Stimulated activated CD4-positive, alpha-beta T cell treated with anti-CD3 and anti-CD28 coated beads, TNF-alpha, amount 100 ng/mL, for 4 hours (primary cell): Measurements from ENCODE around the gene PRADC1.
A peak's percentile ranks its signal among the peaks of the same experiment; 100 is the strongest.

Source experiments
- DNase-seq, 3 experiments: peaks; one replicate each; pipeline ENCODE4 v3.0.0-alpha.2; 2020; ENCODE audit warnings: low read depth in 3 of 3

Gene PRADC1

DNA sequence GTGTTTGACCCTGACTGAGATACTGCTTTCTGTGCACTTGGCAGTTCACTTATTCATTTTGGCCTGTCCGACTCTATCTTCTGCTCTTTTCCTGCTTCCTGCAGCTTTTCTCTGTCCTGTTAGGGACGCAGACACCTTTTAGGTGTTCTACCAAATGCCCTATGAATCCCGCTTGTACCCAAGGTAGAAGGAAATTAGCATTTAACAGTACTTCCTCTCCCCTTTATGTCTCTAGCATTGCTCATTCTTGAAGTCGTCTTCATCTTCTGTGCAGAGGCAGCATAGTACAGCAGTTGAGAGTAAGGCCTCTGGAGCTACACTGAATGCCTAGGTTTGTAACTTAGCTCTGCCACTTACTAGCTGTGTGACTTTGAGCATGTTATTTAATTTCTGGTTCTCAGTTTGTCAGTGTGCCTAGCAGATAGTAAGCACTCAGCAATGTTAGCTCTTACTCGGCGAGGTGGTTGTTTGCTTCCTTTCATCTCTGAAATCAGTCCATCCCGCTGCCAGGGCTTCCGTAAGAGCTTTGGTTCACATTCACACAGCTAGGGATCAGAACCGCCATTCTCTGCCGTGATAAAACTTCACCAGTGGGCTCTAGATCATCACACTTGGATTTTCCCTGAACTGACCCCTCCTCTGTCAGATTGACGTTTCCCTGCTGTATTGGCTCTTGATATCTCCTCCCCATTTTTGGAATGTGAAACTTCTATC is 2.4 kb upstream of the PRADC1 start:
- no peak for DNase-seq

DNA sequence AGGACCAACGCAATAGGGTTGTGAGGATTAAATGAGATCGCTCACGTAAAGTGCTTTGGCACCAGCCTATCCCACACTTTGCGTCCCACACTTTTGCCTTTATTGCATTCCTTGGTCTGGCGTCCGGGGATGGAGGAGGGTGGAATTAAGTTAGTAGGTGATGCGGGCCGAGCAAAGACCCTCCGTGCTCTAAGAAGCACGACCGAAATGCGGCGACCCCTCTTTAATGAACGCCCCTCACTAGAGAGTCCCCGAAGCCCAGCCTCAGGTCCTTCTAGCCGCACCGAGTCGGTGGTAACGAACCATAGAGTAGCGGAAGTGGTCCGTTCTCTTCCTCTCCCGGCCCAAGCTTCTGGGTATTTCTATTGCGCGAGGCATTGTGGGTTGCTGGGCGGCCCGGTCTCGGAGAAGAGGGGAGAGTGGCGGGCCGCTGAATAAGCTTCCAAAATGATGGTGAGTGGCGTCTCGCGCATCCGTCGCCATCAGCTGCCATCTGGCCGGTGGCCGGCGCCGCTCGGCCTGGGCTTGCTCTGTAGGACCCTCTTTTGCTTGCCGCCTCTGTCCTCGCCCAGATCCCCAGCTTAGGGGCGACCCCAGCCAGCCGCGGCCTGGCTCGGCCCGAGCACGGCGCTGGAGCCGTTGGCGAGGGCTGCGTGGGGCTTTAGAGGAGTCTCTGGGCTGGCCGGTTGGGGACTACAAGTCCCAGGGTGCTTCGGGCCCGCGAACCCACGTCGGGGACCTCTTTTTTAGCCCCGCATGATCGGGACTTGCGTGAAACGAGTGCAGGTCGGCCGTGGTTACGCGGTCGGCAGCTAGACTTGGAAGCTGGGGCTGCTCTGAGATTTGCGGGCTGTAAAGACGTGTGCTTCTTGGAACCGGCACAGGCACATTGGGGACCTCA is 1.1 kb upstream of the PRADC1 start, which contains the start of gene CCT7:
Gene CCT7 (plus strand): TSS at position 377 of the 901 bp plus-strand sequence. CDS start 71 bp downstream, at position 448.
- DNase-seq = peak; percentile 58 to 79 (median 74)

DNA sequence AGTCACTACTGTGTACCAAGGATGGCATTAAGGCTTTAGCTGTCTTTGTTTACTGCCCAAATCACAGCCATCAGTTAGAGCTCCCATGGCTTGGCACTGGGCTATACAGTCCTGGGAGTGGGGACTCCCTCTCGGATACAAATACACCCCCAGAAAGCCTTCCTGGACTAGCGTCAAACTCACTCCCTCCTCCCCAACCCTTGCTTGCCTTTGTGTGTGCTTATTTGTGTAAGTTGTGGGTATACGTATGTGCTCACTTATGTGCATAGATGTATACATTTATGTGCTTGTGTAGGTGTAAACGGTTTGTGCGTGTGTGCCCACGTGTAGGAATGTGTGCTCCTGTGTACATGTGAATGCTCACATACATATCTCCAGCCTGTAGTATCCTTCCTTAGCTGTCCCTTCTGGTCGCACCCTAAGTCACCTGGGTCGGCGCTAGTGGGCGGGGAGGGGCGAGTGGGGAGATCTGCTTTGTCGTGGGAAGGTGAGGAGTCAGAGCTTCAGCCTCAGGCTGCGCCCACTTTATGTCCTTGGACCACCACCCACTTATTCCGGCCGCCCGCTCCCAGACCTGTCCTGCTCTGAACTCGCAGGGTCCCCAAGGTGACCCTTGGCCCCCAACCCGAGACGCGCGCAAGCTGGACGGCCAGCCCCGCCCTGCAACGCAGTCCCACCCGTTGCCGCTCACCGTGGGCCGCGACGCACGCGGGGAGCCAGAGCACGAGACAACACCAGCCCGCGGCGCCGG is 461 bp downstream of the PRADC1 start:
- peak in 1 of 3 experiments; percentile 19 for DNase-seq

DNA sequence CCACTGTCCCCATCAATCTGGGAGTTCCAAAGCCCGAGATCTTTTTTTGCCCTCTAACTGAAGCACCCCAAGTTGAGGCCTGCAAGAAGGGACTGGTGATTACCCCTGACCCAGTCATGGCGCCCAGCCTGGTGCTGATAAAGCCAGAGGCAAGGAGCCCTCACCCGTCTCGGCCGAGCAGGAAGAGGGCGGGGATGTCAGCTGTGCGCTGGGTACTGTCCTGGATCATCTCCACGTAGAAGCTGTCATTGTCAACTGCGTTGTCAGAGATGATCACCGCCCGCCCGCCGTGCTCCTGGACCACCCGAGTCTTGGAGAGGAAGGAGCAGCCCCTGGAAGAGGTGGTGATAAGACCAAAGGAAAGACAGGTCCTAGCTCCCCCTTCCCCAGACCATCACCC is 4.4 kb downstream of the PRADC1 start:
- DNase-seq = no peak

DNA sequence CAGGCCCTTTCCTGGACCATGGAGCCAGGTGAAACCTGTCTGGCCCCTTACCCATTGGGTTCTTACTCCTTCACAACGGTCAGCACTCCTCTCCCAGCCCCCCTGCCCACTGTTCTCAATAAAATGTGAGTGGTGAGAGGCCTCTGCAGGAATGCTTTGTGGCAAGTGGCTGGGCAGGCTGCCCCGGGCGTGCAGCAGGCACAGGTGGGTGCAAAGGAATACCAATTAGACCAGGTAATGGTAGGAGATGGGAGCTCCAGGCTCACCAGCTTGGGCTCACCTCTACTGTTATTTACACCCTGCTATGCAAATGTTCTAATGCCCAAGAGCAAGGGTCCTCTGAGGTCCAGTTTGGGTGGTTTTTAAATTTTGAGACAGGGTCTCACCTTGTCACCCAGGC is 6.0 kb downstream of the PRADC1 start:
- DNase-seq = no peak

DNA sequence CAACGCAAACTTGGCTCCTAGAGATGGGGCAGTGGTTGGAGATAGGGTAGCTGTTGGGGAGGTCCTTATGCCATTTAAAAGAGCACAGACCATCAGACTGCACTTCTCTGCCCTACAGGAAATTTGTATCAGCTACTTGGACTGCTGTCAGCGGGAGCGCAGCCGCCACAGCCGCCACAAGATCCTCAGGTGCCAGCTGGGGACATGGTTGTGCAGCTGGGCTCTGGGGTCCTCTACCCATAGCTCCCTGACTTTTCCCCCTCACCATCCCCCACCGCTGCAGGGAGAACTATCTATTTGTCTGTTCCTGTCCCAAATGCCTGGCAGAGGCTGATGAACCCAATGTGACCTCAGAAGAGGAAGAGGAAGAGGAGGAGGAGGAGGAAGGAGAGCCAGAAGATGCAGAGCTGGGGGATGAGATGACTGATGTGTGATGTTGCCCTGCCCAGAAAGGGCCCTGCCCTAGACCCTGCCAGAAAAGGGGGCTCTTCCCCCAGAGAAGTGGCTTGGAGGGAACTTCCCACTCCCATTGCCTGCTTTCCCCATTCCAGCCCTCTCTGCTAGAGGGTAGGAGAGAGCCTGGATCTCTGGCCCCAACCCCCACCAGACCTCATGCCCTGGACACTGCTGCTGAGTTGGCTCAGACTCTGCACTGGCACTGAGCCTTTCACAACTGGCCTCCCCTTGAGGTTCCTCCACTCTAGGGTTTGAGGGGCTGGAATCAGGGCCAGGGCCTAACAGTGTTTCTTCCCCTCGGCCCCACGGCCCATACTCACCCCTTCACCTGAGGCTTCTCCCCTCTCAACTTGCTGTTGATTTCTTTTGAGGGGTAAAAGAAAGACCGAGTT is 7.3 kb downstream of the PRADC1 start:
- DNase-seq = no peak

DNA sequence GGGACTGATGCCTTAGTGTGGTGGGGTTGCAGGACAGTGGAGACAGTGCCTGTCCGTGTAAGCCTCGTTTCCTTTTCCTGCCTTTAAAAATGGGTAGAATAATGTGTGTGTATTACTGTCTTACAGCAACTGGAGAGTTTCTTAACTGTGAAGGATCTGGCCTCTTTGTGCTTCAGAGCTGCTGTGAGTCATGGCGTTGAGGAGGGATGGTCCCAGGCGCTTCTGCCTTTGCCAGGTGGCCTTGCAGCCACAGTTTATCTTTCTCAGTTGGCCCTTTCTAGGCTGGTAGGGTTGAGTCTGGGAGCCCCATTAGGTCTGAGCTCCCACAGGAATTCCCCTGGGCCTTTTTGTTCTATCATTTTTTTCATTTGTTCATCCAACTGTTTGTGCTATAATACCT is 9.2 kb downstream of the PRADC1 start:
- no peak for DNase-seq

DNA sequence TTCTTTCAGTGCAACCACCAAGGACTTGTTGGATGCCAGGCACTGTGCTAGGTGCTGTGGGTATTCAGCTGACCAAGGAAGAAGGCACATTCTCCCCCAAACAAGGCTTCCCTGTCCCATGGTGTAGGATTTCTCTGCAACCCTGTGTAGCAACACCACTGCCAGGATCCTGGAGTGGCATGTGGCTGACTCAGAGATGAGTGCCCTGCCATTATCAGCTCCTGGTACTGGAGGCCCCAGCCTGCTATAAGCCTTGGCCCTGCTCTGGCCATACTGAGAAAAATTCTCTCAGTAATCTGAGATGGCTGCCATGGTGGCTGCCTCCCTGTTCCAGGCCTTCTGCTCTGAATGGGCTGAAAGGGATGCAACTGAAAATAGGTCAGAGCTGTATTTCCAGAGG is 14.7 kb downstream of the PRADC1 start:
- DNase-seq = no peak

DNA sequence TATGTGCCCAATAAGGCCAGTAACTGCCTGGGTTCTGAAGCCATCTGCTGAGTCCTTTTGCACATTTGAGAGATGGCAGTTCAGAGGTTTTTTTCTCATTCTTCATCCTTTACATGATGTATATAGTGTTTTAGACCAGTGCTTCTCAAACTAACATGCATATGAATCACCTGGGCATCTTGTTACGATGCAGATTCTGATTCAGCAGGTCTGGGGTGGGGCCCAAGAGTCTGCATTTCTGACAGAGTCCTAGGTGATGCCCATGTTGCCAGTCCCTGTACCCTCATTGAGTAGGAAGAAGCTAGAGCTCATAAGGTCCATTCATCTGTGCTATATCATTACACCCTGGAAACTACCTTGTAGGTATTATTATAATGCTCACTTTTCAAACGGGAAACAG is 15.2 kb downstream of the PRADC1 start:
- no peak for DNase-seq

DNA sequence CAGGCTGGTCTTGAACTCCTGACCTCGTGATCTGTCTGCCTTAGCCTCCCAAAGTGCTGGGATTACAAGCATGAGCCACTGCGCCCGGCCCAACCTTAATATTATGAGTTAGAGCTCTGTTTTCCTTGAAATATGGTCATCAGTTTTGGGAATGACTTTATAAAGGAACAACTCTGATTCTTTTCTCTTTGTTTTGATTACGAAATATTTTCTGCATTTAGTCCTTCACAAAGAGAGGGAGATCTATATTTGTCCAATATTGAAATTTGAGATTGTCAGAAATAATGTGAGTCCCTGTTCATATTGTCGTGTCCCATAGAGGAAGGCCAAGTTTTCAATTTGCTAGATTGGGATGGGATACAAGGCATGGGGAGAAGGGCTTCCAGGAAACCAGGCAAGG is 15.9 kb downstream of the PRADC1 start:
- DNase-seq = no peak

DNA sequence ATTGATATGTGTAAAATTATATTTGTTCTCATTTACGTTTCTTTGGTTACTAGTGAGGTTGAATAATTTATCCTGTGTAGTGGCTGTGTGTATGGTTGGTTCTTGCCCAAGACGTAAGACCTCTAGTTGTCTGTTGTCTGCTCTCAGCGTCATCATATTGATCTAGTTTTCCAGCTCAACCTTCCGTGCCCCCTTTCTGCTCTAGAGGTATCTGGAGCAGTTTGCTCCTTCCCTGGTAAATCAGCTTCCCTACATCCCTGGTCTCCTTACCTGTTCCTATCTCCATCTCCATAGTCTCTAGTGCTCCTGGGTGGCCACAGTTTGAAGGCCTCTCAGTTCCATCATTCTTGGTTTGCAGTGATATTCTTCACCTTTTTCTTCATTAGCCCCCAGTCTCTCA is 17.8 kb downstream of the PRADC1 start:
- no peak for DNase-seq

DNA sequence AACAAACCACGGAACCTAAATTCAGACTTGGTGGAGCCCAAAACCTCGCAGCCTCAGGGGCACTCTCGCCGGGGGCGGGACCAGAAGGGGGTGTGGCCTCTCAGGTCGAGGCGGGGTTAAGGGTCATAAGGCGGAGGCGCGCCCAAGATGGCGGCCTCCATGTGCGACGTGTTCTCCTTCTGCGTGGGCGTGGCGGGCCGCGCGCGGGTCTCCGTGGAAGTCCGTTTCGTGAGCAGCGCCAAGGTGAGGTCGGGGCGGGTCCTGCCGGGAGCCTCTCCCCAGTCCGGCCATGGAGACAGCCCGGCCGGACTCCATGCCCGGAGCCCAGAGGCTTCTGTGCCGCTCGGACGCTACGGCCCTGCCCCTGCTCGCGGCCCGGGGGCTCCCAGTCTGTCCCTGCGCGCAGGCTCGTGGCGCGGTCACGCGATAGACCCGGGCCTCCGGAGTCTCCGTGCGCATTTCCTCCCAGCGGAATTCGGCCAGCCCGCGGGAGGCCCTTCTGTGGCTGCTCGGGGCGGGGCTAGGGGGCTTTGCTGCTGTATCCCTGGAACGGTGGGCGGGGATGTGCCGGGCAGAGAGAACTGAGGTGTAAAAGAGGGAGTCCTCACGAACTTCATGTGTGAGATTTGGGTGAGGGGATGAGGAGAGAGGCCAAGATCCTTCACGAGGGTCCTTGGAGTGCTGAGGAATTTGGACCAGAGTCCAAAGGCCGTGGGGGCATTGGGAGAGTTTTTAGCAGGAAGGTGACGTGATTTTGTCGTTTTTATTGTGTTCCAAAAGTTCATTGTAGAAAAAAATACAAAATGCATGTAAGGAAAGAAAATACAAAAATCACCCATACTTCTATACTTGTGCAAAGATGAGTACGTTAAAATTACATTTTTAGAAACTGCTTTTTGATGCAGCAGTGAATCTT is 18.7 kb downstream of the PRADC1 start, which contains the start of gene SMYD5:
Gene SMYD5 (plus strand): TSS at position 126 of the 916 bp plus-strand sequence. CDS start 22 bp downstream, at position 148.
- DNase-seq = peak; percentile 86 to 89 (median 89)

DNA sequence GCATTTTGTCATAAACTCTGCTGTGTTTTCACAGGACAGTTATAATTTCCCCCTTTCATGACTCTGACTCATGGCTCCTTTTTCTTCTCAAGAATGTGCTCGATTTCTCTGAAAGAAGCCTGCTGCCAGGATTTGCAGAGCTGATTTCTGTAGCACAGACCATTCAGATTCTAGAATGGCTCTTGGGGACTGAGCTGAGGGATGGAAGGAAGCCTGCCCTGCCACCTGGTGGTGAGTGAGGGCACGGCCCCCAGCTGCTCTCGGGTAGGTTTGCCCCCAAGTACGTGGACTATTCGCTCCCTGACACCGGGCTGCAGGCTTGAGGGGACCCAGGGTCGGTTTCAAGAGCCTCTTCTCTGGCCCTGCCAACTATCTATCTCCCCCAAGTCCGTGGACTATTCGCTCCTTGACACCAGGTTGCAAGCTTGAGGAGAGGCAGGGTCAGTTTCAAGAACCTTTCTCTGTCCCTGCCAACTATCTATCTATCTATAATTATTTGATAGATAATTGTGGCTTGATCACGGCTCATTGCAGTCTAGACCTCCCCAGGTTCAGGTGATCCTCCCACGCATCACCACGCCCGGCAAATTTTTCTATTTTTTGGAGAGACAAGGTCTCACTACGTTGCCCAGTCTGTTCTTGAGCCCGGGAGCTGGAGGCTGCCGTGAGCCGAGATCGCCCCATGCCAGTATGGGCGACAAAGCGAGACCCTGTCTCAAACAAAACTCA is 20.4 kb downstream of the PRADC1 start:
- DNase-seq = peak; percentile 48 to 52 (median 50)

DNA sequence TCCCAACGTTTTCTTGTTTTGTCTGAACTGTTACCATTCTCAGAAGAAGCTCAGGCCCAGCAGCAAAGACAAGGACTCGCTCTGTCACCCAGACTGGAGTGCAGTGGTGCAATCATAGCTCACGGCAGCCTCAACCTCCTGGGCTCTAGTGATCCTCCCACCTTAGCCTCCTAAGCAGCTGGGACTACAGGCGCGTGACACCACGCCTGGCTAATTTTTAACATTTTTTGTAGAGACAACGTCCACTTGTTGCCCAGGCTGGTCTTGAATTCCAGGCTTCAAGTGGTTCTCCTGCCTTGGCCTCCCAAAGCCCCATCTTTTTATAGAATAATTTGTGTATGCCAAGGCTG is 21.0 kb downstream of the PRADC1 start:
- no peak for DNase-seq

DNA sequence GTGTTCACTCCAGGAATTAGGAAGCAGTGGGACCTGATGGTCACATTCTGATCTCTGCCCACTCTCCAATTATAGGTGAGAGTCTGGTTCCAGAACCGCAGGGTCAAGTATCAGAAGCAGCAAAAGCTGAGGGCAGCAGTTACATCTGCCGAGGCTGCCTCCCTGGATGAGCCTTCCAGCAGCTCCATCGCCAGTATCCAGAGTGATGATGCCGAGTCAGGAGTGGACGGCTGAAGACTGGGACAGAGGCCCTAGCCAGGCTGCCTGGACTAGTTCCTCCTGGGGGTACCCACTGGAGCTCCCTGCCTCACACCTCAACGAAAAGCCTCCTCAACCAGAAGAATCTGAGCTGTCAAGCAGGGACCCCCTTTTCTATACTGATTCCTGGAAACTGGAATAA is 22.3 kb downstream of the PRADC1 start:
- DNase-seq = no peak

DNA sequence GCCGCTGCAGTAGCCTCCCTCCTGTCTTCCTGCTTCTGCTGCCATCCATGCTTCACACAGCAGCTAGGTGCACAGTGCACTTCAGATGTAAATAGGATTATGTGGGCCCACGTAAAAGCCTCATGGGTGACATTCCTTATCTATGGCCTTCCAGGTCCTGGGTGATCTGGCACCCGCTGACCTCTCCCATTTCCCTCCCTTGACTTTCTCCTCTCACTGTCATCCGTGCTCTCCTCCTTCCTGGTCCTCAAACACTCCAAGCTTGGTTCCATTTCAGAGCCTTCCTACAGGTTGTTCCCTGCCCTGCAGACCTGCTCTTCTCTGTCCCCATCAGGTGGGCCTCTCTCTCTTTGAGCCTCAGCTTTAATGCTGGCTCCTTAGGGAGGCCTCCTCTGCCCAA is 23.0 kb downstream of the PRADC1 start:
- DNase-seq = no peak

DNA sequence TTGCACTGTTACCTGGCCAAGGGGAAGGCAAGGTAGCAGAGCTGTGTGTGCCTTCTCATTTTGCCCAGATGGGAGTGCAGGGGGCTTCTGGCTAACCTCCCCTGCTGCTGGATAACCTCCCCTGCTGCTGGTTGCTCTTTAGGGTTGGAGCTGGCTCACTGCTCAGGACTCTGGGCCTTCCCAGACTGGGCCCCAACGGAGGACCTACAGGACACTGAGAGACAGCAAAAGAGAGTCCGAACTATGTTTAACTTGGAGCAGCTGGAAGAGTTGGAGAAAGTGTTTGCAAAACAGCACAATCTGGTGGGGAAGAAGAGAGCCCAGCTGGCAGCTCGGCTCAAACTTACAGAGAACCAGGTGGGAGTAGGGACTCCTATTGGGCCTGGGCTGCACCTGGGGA is 24.8 kb downstream of the PRADC1 start:
- no peak for DNase-seq

DNA sequence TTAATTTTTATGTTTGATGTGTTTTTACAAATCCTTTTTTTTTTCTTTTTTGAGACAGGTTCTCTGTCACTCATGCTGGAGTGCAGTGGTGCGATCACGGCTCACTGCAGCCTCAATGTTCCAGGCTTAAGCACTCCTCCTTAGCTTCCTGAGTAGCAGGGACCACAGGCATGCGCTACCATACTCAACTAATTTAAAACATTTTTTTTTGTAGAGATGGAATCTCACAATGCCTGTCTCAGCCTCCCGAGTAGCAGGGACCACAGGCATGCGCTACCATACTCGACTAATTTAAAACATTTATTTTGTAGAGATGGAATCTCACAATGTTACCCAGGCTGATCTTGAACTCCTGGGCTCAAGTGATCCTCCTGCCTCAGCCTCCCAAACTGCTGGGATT is 27.4 kb downstream of the PRADC1 start:
- no peak for DNase-seq

DNA sequence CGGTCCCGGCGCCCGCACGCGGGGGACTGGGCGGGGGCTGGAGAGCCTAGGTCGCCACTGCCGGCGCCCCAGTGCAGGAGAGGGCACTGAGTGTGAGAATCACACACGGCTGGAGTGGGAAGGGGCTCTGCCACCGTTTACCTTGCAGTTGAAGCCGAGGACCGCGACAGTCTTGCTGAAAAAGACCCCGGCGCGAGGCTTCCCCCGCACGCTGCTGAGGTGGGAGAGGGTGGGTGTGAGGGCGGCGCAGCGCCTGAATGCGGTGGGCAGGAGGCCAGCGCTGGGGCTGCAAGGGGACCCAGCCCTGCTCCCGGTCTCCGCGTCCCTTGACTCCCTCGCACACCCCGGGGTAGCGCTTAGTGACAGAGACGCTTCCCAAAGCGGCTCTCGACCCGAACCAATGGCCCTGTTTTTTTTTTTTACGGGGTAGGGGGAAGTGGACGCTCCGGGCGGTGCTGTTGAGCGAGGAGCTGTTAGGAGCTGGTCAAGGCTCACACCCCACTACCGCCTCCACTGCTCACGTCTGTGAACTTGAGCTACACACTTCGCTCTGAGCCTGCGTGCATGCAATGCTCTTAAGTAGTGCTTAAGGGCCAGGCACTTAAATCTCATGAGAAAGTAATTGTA is 29.9 kb downstream of the PRADC1 start:
- no peak for DNase-seq
